Sciatic nerve (tissue), 2 donors: ENCODE data around the gene PHRF1. TPM values are rescaled to one million over a fixed set of nuclear protein-coding genes. Genes with fewer than 3 reads are reported as not detected.
"Not testable (repeated sequence)": the region's sequence is repeated elsewhere in the genome, so short reads cannot be mapped to it uniquely, and the experiment has no call there.

Experiments
- ATAC-seq: fragments of 200-7000 bp; cut with Tn5 transposase; one replicate; pipeline ENCODE4 v1.9.1; 2020; ENCODE audit warnings: mild to moderate bottlenecking, moderate library complexity
- DNase-seq: peaks from one replicate; pipeline ENCODE4 v3.0.0-alpha.2; 2020; ENCODE audit warnings: low spot score
- intact Hi-C: fragments of 100-400 bp; cut with DNase I; formaldehyde crosslinking; loops from one replicate; pipeline ENCODE4 v1.14.2; 2022
- total RNA-seq: library from RNA; stranded (reverse); fragmentation: NEBNext Ultra II Directional; extraction: Animal tissue kit (Norgen Biotek cat#: 25700); gene quantifications from one replicate; pipeline ENCODE4 v1.2.1, GENCODE V29; 2021
- donor health status: DM: no; HTN: no; CAD: no.
- donor health status: DM: no; HTN: no; CAD: no.

Gene PHRF1
- total RNA-seq, 1 donor from 2014 or later, result 33.5 TPM

GRCh38 chr11:567629-568292 lies 8.5 kb upstream of the PHRF1 start:
- ATAC-seq, result peak; percentile 3
- no peak for DNase-seq
- intact Hi-C loops, result no loop called here

DNA sequence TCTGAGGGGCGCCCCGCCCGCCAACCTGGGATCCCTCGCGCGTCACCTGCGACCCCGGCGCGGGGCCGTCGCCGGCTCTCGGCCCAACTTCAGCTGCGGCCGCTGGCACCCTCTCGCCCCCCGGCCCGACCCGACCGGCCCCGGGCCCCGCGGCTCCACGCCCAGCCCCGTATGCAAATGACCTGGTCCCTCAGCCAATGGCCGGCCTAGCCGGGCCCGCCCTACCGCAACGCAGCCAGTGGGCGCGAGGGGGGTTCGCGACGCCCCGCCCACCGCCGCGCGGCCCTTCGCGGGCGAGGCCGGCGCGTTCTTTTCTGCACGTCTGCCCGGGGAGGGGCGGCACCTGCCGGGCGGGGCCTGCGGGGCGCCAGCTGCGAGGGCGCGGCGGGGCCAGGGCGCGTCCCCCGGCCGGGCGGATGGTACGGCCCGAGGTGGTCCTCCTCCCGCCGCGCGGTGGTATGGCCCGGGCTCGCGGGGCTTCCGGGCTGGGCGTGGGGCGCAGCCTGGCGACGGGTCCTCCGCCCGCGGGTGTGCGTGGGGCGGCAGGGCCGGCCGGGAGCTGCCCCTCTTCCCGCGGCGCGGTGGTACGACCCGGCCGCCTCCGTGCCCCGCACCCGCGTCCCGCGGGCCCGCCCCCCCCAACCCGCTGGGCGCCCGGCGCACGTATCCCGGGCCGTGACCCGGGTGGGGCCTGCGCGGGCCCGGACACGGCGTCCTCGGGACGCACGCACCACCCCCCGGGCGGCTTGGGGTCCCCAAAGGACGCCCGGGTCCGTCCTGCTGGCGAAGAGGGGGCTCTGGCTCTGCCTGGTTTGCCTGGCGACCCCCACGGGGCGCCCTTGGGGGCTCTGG lies 7.7 kb upstream of the PHRF1 start:
- peak; percentile 91 for ATAC-seq
- intact Hi-C loops, result no loop called here

GRCh38 chr11:569158-569885 lies 6.9 kb upstream of the PHRF1 start:
- DNase-seq (no peak), ATAC-seq (no peak)
- intact Hi-C loops, result no loop called here

More for the DNA sequence above, 7.7 kb upstream of the PHRF1 start:
- DNase-seq, result peak; percentile 94

DNA sequence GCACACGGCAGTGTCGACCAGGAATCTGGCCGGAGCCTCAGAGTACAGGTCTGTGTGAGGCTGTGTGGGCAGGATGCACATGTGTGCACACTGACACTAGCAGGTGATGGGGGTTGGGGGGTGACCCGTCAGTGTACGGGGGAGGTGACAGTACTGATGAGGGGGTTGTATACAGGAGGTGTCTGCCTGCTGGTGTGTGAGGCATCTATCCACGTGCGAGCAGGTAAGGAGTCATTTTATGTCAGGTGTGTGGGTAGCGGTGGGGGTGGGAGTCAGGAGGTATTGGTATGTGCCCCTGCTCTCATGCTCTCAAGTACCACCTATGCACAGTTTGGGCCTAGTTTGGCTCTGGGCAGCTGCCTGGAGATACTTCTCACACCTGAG lies 4.5 kb upstream of the PHRF1 start:
- ATAC-seq, result no peak
- DNase-seq, result no peak
- intact Hi-C loops, result no loop called here

DNA sequence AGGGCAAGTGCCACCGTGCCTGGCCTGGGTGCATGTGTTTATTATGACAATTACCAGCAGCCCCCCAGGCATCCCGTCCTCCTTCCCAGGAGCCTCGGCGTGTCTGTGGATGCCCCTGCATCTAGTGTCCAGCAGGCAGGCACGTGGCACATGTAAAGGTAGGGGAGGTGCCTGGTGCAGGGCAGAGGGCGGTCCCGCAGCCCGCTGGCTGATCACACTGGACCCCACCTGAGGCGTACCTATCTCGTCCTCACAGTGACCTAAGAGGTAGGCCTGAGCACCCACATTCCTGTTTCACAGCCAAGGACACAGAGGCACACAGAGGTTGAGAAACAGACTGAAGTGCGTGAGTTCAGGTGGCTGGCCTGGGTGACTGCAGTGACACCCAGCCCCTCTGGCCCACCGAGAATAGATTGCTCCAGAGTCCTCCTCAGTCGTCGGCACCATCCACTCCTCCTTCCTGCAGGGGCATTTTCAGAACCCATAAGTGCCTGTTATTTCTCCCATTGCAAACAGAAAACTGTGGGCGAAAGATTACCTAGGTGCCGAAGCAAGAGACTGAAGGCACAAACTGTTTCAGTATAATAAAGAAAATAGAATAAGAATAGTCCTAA lies 3.0 kb upstream of the PHRF1 start:
- intact Hi-C loops, result no loop called here
- DNase-seq, result no peak
- ATAC-seq, result no peak

DNA sequence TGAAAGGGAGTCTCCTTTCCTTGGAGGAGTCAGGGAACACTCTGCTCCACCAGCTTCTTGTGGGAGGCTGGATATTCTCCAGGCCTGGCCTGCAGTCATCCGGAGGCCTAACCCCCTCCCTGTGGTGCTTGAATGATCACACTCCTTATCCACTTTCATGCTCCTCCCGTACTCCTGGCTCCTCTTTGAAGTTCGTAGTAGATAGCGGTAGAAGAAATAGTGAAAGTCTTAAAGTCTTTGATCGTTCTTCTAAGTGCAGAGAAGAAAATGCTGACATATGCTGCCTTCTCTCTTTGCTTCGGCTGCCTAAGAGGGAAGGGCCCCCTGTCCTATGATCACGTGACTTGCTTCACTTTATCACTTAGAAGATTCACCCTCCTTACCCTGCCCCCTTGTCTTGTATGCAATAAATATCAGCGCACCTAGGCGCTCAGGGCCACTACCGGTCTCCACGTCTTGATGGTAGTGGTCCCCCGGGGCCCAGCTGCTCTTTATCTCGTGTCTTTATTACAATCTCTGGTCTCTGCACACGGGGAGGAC lies 2.2 kb upstream of the PHRF1 start:
- intact Hi-C loops, DNase-seq, ATAC-seq: not testable (repeated sequence)

- DNase-seq (no peak), ATAC-seq (no peak)
- intact Hi-C loops, result no loop called here
Observed at GRCh38 chr11:574632-575312, 1.5 kb upstream of the PHRF1 start.

GRCh38 chr11:575313-575995 lies 816 bp upstream of the PHRF1 start:
- peak; percentile 70 for DNase-seq
- intact Hi-C loops, result no loop called here
- peak; percentile 2 for ATAC-seq

DNA sequence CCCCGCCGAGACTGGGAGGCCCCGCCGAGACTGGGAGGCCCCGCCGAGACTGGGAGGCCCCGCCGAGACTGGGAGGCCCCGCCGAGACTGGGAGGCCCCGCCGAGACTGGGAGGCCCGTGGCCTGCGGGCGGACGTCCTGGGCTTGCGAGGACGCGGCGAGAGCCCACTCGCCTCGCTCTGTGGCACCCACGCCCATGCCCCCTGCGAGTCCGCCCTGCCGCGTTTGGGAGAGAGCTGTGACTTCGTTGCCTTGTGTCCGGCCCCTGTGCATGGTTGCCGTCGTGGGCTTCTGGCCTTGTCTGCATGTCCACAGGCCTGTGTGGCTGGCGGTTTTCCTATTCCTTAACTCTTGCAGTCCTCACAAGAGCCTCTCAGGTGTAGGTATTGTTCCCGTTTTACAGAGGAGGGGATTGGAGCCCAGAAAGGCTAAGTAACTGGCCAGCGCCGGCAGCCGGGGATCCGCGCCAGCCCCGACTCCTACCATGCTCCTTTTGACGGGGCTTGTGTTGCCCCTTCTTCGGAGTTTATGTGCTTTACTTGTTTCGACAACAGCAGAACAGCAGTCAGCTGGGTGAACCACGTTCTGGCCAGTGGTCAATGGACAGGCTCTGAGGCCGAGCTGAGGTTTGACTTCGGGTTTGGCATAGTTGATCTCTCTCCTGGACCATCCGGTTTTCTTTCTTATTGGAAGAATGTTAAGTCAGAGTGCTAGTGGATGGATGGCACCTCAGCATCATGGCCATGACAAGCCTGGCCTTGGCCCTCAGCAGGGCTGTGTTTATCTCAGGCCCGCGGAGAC lies 741 bp downstream of the PHRF1 start:
- ATAC-seq (no peak), DNase-seq (no peak)
- intact Hi-C loops, result no loop called here

- no peak for ATAC-seq
- DNase-seq, result no peak
- intact Hi-C loops, result no loop called here
Observed at GRCh38 chr11:577611-577894, 1.3 kb downstream of the PHRF1 start.

GRCh38 chr11:578276-579035 lies 2.2 kb downstream of the PHRF1 start:
- intact Hi-C loops, result no loop called here
- ATAC-seq, result no peak
- DNase-seq, result no peak

- ATAC-seq, result no peak
- no peak for DNase-seq
- intact Hi-C loops, result no loop called here
Observed at GRCh38 chr11:579830-580601, 3.7 kb downstream of the PHRF1 start.

- no peak for DNase-seq
- ATAC-seq, result no peak
- intact Hi-C loops, result no loop called here
Observed at GRCh38 chr11:581342-581741, 5.1 kb downstream of the PHRF1 start.

GRCh38 chr11:581752-582151 lies 5.5 kb downstream of the PHRF1 start:
- DNase-seq (no peak), ATAC-seq (no peak)
- intact Hi-C loops, result no loop called here

- DNase-seq, result no peak
- intact Hi-C loops, result no loop called here
- ATAC-seq, result no peak
Observed at GRCh38 chr11:584287-584686, 8.0 kb downstream of the PHRF1 start.
